Hepatocyte (in vitro differentiated cells): ENCODE results near the gene SH3BGRL3.

Experiments used
- CTCF ChIP-seq: fragments of 200-600 bp; sonication (generic); IDR thresholded peaks from 2 replicates; pipeline ENCODE4 v1.5.1; 2016; ENCODE audit warnings: antibody characterized with exemption, mild to moderate bottlenecking; ENCODE audit not compliant: poor library complexity
- EZH2 ChIP-seq: fragments of 200-600 bp; sonication (generic); IDR thresholded peaks from 2 replicates; pipeline ENCODE4 v1.6.1; 2016; ENCODE audit warnings: antibody characterized with exemption, mild to moderate bottlenecking, borderline replicate concordance

GRCh38 chr1:26297791-26298124, 17.9 kb downstream of the SH3BGRL3 start:
- TF ChIP-seq CTCF (no peak), EZH2 (no peak)
